GM06990 (cell line): ENCODE results near the gene PDLIM4.

ENCODE experiments used
- DNase-seq: peaks from one replicate; pipeline ENCODE4 v3.0.0-alpha.2; 2011; ENCODE audit not compliant: insufficient read length; ENCODE audit errors: extremely low read depth
- H3K27me3 ChIP-seq: replicated peaks from 2 replicates; pipeline ENCODE4 v1.6.0; 2011; ENCODE audit warnings: low read length; ENCODE audit not compliant: control insufficient read depth, insufficient read depth
- H3K36me3 ChIP-seq: 2 replicates; pipeline ENCODE4 v1.5.1; 2011; ENCODE audit warnings: low read length; ENCODE audit not compliant: control insufficient read depth, insufficient read depth
- H3K4me3 ChIP-seq: replicated peaks from 2 replicates; pipeline ENCODE4 v1.5.1; 2011; ENCODE audit warnings: low read depth, mild to moderate bottlenecking, control low read depth, low read length
- TF ChIP-seq, protein P1 (sequence below): IDR thresholded peaks from 2 replicates; pipeline ENCODE4 v1.5.1; 2011; ENCODE audit warnings: low read length, control low read depth, mild to moderate bottlenecking, inconsistent platforms; ENCODE audit not compliant: insufficient read depth, poor library complexity, severe bottlenecking

The PDLIM4 gene

DNA sequence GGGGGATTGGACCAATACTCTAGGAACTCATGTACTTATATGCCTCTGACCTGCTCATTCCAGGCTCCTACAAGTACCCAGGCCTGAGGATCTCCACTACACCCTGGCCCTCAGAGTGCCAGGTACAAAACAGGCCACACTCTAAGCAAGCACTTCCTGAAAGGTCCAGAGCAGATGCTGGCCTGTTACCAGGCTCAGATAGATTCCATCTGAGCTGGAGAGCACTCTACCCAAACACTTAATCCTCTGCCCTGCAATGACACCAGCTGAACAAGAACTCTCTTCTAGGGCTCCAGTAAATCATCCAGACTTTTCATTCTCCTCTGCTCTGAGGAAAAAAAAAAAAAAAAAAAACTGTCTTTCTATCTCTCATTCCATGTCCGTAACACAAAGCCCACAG lies 32.8 kb upstream of the PDLIM4 start:
- no peaks in the 10 kb centered on the region for H3K36me3 ChIP-seq
- TF ChIP-seq, protein P1, sequence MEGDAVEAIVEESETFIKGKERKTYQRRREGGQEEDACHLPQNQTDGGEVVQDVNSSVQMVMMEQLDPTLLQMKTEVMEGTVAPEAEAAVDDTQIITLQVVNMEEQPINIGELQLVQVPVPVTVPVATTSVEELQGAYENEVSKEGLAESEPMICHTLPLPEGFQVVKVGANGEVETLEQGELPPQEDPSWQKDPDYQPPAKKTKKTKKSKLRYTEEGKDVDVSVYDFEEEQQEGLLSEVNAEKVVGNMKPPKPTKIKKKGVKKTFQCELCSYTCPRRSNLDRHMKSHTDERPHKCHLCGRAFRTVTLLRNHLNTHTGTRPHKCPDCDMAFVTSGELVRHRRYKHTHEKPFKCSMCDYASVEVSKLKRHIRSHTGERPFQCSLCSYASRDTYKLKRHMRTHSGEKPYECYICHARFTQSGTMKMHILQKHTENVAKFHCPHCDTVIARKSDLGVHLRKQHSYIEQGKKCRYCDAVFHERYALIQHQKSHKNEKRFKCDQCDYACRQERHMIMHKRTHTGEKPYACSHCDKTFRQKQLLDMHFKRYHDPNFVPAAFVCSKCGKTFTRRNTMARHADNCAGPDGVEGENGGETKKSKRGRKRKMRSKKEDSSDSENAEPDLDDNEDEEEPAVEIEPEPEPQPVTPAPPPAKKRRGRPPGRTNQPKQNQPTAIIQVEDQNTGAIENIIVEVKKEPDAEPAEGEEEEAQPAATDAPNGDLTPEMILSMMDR: no peak
- peaks cover 2% of the 10 kb centered on the region for H3K27me3 ChIP-seq
- no peak overlapping the region for H3K4me3 ChIP-seq
- no peak for DNase-seq

DNA sequence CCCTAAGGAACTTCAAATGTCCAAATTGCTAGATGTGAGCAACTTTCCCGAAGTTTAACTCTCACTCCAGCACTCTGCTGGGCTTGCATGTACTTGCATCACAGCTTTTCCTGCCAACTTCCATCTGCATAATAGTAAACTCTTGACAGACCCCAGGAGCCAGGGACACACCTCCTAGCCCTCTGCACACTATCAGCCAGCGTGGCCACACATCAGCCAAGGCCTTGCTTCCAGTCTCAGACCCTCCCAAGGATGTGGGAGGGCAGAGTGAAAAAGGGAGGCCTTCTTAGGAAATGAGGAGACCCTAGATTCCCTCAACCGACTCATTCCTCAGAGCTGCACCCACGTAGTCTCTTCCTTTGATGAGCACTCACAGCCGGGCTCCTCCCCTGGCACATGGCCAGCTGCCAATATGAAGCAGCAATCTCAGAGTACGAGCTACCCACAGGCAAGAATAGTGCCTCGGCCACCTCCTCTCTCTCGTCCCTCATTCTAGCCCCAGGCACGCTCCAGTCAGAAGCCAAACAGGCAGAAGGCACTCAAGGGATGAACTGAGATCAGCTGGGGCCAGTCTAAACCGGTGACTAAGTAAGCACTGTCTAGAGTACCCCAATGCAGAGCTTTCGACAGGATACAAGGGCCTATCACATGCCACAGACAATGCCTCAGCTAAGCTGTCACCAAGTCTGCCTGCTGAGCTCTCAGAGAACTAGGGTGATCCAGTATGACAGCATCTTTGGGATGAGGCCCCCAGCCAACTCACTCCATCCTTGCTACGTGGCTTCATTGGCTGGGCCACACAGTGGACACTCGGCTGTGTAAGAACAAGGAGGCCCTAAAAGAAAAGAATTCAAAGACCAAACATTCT lies 32.1 kb upstream of the PDLIM4 start:
- H3K36me3 ChIP-seq: no peaks in the 10 kb centered on the region
- TF ChIP-seq, protein P1: no peak
- peaks cover 2% of the 10 kb centered on the region for H3K27me3 ChIP-seq
- no peak for DNase-seq
- H3K4me3 ChIP-seq: no peak overlapping the region

DNA sequence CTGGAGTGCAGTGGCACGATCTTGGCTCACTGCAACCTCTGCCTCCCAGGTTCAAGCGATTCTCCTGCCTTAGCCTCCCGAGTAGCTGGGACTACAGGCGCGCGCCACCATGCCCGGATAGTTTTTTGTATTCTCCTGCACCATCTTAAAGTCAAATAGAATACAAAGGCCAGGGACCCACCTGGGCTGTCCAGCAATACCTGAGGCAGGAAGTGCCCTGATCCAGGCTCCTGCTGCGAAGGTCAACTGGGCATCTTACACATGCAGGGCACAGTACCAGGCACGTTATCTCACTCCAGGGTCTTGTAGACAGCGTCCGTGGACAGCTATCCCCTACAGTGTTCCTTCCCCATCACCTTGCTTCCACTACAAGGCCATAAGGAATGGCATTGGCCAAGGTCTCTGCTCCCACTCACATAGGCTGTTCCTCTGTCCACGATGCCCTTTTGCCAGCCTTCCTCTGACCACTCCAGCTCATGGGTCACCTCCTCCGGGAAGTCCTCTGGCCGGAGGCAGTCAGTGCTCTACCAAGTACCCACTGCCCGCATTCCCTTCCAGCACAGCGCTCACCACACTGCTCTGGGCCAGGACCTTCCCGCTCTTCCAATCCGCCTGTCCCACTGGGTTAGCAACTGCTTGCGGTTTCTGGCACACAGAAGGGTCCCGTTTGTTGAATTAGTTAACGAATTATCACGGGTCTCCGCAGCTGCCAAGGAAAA lies 30.8 kb upstream of the PDLIM4 start:
- TF ChIP-seq, protein P1: no peak
- DNase-seq: no peak
- Histone ChIP-seq H3K4me3 (no peak overlapping the region), H3K27me3 (peaks cover 2% of the 10 kb centered on the region), H3K36me3 (no peaks in the 10 kb centered on the region)

DNA sequence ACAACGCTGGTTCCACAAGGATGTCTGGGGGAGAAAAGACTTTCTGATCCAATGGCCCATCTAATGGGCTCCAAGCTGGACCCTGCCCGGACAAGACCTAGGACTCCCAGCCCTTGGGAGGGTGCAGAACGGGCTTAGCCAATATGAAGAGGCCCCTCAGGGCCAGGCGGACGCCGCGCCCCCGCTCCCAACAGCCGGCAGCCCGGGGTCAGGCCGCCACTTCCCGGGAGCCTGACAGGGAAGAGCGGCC lies 30.3 kb upstream of the PDLIM4 start:
- Histone ChIP-seq H3K36me3 (no peaks in the 10 kb centered on the region), H3K4me3 (peak overlapping the region; percentile 57), H3K27me3 (peaks cover 2% of the 10 kb centered on the region)
- TF ChIP-seq, protein P1: no peak
- DNase-seq: no peak

DNA sequence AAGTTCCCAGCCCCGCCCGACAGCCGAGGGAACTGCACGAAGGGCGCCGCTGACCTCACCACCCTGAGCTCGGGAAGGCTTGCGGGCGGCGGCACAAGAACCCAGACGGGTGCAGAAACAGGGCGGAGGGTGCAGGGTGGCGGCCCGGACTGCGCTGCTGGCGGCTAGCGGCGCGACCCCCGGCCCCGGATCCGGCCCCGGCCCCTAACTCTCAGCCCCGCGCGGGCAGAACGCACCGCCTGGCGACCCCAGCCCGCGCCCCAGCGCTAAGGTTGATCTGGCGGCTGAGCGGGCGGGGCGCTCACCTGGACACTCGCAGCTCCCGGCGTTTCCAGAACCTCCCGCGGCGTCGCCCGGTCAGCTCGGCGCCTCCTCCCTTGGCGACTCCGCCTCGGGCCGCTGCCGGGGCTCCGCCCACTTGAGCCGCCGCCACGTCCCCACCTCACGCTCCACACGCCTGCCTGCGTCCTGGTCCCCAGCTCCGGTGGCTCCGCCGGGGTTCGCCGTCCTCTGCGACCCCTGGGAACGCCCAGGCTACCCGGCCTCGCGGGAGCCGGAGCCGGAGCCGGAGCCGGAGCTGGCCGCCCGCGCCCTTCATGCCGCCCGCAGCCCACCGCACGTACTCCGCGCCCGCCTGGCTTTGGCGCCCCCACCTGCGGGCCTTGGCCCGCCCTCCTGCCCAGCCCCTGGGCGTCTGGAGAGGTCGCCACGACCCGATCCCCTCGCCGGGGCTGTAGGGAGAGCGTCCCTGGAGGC lies 29.8 kb upstream of the PDLIM4 start, which contains the start of gene P4HA2:
Gene P4HA2, minus strand, starts transcription at position 369 of the 756 bp plus-strand sequence. CDS start 9,227 bp downstream, outside the sequence.
- Histone ChIP-seq H3K4me3 (peak within 1 kb of the TSS; percentile 57), H3K27me3 (peaks cover 2% of the 10 kb centered on the region), H3K36me3 (no peaks in the 10 kb centered on the region)
- peak; percentile 79 for DNase-seq
- TF ChIP-seq, protein P1: no peak
